DND-41 (cell line): ENCODE results near the gene UBL3.

ENCODE experiments used
- EZH2 ChIP-seq: IDR thresholded peaks from 3 replicates; pipeline ENCODE4 v1.6.1; 2012; ENCODE audit warnings: borderline replicate concordance, low read depth, mild to moderate bottlenecking, moderate library complexity, low read length, inconsistent platforms; ENCODE audit not compliant: severe bottlenecking
- TF ChIP-seq, protein P1 (sequence below): IDR thresholded peaks from 2 replicates; pipeline ENCODE4 v1.5.1; 2012; ENCODE audit warnings: borderline replicate concordance, low read length, moderate library complexity, mild to moderate bottlenecking; ENCODE audit not compliant: poor library complexity, severe bottlenecking; ENCODE audit errors: extremely low read depth

DNA sequence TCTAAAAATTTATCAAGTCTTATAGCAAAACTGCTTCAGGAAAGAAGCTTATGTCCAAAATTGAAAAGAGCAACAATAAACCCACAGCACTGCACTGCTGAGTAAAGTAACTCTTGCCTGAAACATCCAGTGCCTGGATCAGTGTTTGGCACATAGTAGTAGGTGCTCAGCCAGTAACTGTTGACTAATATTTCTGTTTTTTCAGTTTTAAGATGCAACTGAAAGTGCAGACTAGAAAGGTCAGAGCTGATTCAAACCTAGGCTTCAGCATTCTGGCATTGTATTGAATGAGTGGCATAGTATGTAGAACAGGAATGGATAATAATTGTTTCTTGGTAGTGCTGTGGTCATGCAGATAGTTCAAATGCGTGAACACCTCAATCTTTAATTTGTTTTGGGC lies 67.6 kb downstream of the UBL3 start:
- no peak for TF ChIP-seq EZH2
- TF ChIP-seq, protein P1, sequence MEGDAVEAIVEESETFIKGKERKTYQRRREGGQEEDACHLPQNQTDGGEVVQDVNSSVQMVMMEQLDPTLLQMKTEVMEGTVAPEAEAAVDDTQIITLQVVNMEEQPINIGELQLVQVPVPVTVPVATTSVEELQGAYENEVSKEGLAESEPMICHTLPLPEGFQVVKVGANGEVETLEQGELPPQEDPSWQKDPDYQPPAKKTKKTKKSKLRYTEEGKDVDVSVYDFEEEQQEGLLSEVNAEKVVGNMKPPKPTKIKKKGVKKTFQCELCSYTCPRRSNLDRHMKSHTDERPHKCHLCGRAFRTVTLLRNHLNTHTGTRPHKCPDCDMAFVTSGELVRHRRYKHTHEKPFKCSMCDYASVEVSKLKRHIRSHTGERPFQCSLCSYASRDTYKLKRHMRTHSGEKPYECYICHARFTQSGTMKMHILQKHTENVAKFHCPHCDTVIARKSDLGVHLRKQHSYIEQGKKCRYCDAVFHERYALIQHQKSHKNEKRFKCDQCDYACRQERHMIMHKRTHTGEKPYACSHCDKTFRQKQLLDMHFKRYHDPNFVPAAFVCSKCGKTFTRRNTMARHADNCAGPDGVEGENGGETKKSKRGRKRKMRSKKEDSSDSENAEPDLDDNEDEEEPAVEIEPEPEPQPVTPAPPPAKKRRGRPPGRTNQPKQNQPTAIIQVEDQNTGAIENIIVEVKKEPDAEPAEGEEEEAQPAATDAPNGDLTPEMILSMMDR: no peak
